Measurements from ENCODE around the gene FARP2.

GRCh38 chr2:241534293-241534692, 178.2 kb downstream of the FARP2 start:
- no peak for TF ChIP-seq CTCF (conservative IDR thresholded peaks at IDR 0.05; ENCODE audit: low read length)
- TF ChIP-seq EZH2phosphoT487 (IDR thresholded peaks at IDR 0.05; ENCODE audit: borderline replicate concordance): no peak

All from Loucy (cell line).